Glutamatergic neuron (in vitro differentiated cells): ENCODE data around the gene TSPAN14. TPM values are rescaled to one million over a fixed set of nuclear protein-coding genes. Genes with fewer than 3 reads are reported as not detected.

Source experiments
- DNase-seq: peaks from one replicate; pipeline ENCODE4 v3.0.0; 2022
- H3K27ac Mint-ChIP-seq: one replicate; pipeline ENCODE4 v1.8.0; 2020; ENCODE audit warnings: mild to moderate bottlenecking, mixed read lengths, inconsistent platforms; ENCODE audit not compliant: unreplicated experiment
- H3K27me3 Mint-ChIP-seq: one replicate; pipeline ENCODE4 v1.8.0; 2020; ENCODE audit warnings: mild to moderate bottlenecking, moderate library complexity, mixed read lengths, inconsistent platforms; ENCODE audit not compliant: unreplicated experiment
- H3K36me3 Mint-ChIP-seq: one replicate; pipeline ENCODE4 v1.8.0; 2020; ENCODE audit warnings: mild to moderate bottlenecking, mixed read lengths, inconsistent platforms; ENCODE audit not compliant: unreplicated experiment
- H3K4me1 Mint-ChIP-seq: one replicate; pipeline ENCODE4 v1.8.0; 2020; ENCODE audit warnings: mild to moderate bottlenecking, low read depth, mixed read lengths, inconsistent platforms; ENCODE audit not compliant: unreplicated experiment
- H3K4me3 Mint-ChIP-seq: one replicate; pipeline ENCODE4 v1.8.0; 2020; ENCODE audit warnings: mild to moderate bottlenecking, mixed read lengths, inconsistent platforms; ENCODE audit not compliant: unreplicated experiment
- H3K9me3 Mint-ChIP-seq: one replicate; pipeline ENCODE4 v1.8.0; 2020; ENCODE audit warnings: mild to moderate bottlenecking, moderate library complexity, mixed read lengths, inconsistent platforms; ENCODE audit not compliant: unreplicated experiment
- CTCF ChIP-seq: fragments of 200-600 bp; sonication (generic); IDR thresholded peaks from one replicate; pipeline ENCODE4 v1.5.0; 2021; ENCODE audit not compliant: partially characterized antibody, unreplicated experiment
- total RNA-seq: library from RNA; stranded (reverse); fragmentation: NEBNext Ultra II Directional; extraction: Animal tissue kit (Norgen Biotek cat#: 25700); gene quantifications from one replicate; pipeline ENCODE4 v1.2.1, GENCODE V29; 2021; ENCODE audit not compliant: unreplicated experiment

The TSPAN14 gene
- total RNA-seq, 1 donor from 2014 or later: 141 TPM

- peaks cover 10% of the 10 kb centered on the region for H3K9me3 Mint-ChIP-seq
- no peak for TF ChIP-seq CTCF
- no peaks in the 10 kb centered on the region for H3K36me3 Mint-ChIP-seq
- H3K4me3 Mint-ChIP-seq: peak overlapping the region; percentile 98
- peaks cover 13% of the 10 kb centered on the region for H3K27me3 Mint-ChIP-seq
- H3K4me1 Mint-ChIP-seq: peaks cover 24% of the 10 kb centered on the region
- DNase-seq: peak; percentile 63
- peak overlapping the region; percentile 82 for H3K27ac Mint-ChIP-seq
Measured at GRCh38 chr10:80454513-80455460, 677 bp downstream of the TSPAN14 start.

DNA sequence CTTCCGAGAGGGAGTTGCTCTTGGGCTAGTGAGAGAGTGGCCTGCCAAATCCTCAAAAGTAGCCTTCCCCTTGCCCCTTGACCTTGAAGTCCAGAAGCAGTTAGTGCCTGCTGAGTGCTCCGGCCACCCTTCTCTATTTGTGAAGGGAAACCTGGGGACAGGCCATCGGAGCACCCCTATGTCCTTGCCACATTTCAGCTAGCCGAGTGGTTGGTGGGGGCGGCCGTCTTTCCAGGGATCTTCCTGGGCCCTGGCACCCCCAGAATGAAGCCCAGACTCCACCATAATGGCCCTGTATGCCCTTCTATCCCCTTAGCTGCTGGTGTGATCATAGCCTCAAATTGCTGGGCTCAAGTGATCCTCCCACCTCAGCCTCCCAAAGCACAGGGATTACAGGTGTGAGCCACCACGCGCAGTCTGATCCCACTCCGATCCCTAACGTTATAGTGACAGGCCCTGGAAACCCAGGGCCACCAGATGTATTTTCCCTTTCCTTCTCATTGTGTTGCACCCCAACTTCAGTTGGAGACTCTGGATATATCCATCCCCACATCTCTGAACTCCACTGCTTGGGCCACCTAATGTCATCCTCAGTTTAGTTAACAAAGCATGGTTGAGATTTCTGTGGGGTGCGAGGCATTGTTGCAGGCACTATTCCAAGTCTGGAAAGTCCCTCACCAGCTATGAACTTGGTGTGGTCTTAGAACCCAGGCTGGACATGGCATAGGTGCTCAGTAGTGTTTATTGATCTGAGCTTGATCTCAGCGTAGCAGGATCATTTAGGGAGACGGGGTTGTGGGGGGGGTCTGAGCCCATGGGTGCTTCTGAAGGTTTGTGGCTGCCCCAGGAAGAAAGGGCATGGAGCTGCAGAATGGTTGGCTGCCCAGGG lies 1.6 kb downstream of the TSPAN14 start:
- peak overlapping the region; percentile 98 for H3K4me3 Mint-ChIP-seq
- H3K27ac Mint-ChIP-seq: peak overlapping the region; percentile 82
- H3K9me3 Mint-ChIP-seq: peaks cover 12% of the 10 kb centered on the region
- peaks cover 32% of the 10 kb centered on the region for H3K4me1 Mint-ChIP-seq
- no peak for TF ChIP-seq CTCF
- peaks cover 16% of the 10 kb centered on the region for H3K27me3 Mint-ChIP-seq
- DNase-seq: no peak
- H3K36me3 Mint-ChIP-seq: no peaks in the 10 kb centered on the region

GRCh38 chr10:80457554-80458262 lies 3.6 kb downstream of the TSPAN14 start:
- Mint-ChIP-seq H3K9me3 (peaks cover 14% of the 10 kb centered on the region), H3K27me3 (peaks cover 18% of the 10 kb centered on the region), H3K4me3 (peak overlapping the region; percentile 34), H3K4me1 (peaks cover 51% of the 10 kb centered on the region), H3K36me3 (no peaks in the 10 kb centered on the region), H3K27ac (peak overlapping the region; percentile 40)
- TF ChIP-seq CTCF: no peak
- DNase-seq: no peak

DNA sequence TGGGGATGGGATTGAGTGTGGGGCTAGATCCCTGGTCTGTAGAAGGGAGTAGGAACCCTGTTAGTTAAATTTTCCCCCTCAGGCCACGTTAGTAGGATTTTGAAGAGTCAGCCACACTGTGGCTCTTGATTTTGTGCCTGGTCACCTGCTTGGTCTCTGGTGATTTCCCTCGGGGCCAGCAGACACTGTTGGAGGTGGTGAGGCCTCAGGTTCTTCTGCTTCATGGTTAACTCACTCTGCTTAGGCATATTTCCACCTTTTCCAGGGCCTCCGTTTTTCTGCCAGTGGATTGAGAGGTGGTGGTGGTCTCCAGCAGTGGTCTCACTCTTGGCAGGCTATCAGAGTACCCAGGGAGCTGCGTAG lies 4.1 kb downstream of the TSPAN14 start:
- TF ChIP-seq CTCF: no peak
- H3K4me3 Mint-ChIP-seq: peak overlapping the region; percentile 53

More for the DNA sequence above, 4.1 kb downstream of the TSPAN14 start:
- peaks cover 18% of the 10 kb centered on the region for H3K27me3 Mint-ChIP-seq
- peak overlapping the region; percentile 53 for H3K27ac Mint-ChIP-seq
- H3K36me3 Mint-ChIP-seq: no peaks in the 10 kb centered on the region
- peaks cover 14% of the 10 kb centered on the region for H3K9me3 Mint-ChIP-seq
- no peak for DNase-seq
- peaks cover 56% of the 10 kb centered on the region for H3K4me1 Mint-ChIP-seq
